ENCODE measurements around the gene GPRC5B.

Gene GPRC5B

GRCh38 chr16:19874851-19875546 lies 9.6 kb downstream of the GPRC5B start:
- H3K27me3 Mint-ChIP-seq, result peaks cover 9 to 45% of the 10 kb centered on the region in 2 donors
- no peak for ATAC-seq (replicated peaks)
- no peaks in the 10 kb centered on the region for H3K9me3 Mint-ChIP-seq
- H3K36me3 Mint-ChIP-seq (ENCODE audit: insufficient read depth), result no peaks in the 10 kb centered on the region
- no peak for DNase-seq
- no peak overlapping the region for H3K27ac Mint-ChIP-seq
- no peak overlapping the region for H3K4me3 Mint-ChIP-seq
- peaks cover 0 to 2% of the 10 kb centered on the region in 2 donors for H3K4me1 Mint-ChIP-seq (ENCODE audit: low read depth in 2 of 2)

- ATAC-seq (replicated peaks), result no peak
- Mint-ChIP-seq H3K27ac (no peak overlapping the region), H3K36me3 (ENCODE audit: insufficient read depth) (no peaks in the 10 kb centered on the region), H3K27me3 (peaks cover 9 to 38% of the 10 kb centered on the region in 2 donors), H3K4me1 (ENCODE audit: low read depth in 2 of 2) (peaks cover 0 to 2% of the 10 kb centered on the region in 2 donors), H3K9me3 (no peaks in the 10 kb centered on the region), H3K4me3 (no peak overlapping the region)
- DNase-seq, result no peak
Measured at GRCh38 chr16:19874026-19874425, 10.6 kb downstream of the GPRC5B start.

GRCh38 chr16:19872935-19873334 lies 11.7 kb downstream of the GPRC5B start:
- H3K27me3 Mint-ChIP-seq, result peaks cover 15 to 43% of the 10 kb centered on the region in 2 donors
- no peak for DNase-seq
- H3K4me1 Mint-ChIP-seq (ENCODE audit: low read depth in 2 of 2), result peaks cover 0 to 2% of the 10 kb centered on the region in 2 donors

GRCh38 chr16:19872179-19872863 lies 12.3 kb downstream of the GPRC5B start:
- no peak for DNase-seq

More at GRCh38 chr16:19872935-19873334, 11.7 kb downstream of the GPRC5B start:
- no peaks in the 10 kb centered on the region for H3K36me3 Mint-ChIP-seq (ENCODE audit: insufficient read depth)
- no peak for ATAC-seq (replicated peaks)
- no peak overlapping the region for H3K4me3 Mint-ChIP-seq
- no peaks in the 10 kb centered on the region for H3K9me3 Mint-ChIP-seq
- H3K27ac Mint-ChIP-seq, result no peak overlapping the region

GRCh38 chr16:19871721-19872120 lies 12.9 kb downstream of the GPRC5B start:
- H3K9me3 Mint-ChIP-seq, result no peaks in the 10 kb centered on the region
- H3K36me3 Mint-ChIP-seq (ENCODE audit: insufficient read depth), result no peaks in the 10 kb centered on the region
- H3K27ac Mint-ChIP-seq, result peak overlapping the region in 1 of 2 donors; percentile 47
- peaks cover 0 to 2% of the 10 kb centered on the region in 2 donors for H3K4me1 Mint-ChIP-seq (ENCODE audit: low read depth in 2 of 2)
- H3K27me3 Mint-ChIP-seq, result peaks cover 24 to 44% of the 10 kb centered on the region in 2 donors
- ATAC-seq (replicated peaks) (no peak), DNase-seq (no peak)
- H3K4me3 Mint-ChIP-seq, result no peak overlapping the region

More at GRCh38 chr16:19872179-19872863, 12.3 kb downstream of the GPRC5B start:
- H3K36me3 Mint-ChIP-seq (ENCODE audit: insufficient read depth), result no peaks in the 10 kb centered on the region
- H3K4me3 Mint-ChIP-seq, result no peak overlapping the region
- ATAC-seq (replicated peaks), result no peak
- H3K27me3 Mint-ChIP-seq, result peaks cover 18 to 44% of the 10 kb centered on the region in 2 donors
- peak overlapping the region in 1 of 2 donors; percentile 47 for H3K27ac Mint-ChIP-seq
- H3K9me3 Mint-ChIP-seq, result no peaks in the 10 kb centered on the region
- peaks cover 0 to 2% of the 10 kb centered on the region in 2 donors for H3K4me1 Mint-ChIP-seq (ENCODE audit: low read depth in 2 of 2)

GRCh38 chr16:19868421-19868820 lies 16.2 kb downstream of the GPRC5B start:
- Mint-ChIP-seq H3K27ac (peak overlapping the region in 1 of 2 donors; percentile 19), H3K36me3 (ENCODE audit: insufficient read depth) (no peaks in the 10 kb centered on the region), H3K9me3 (no peaks in the 10 kb centered on the region), H3K4me3 (no peak overlapping the region), H3K4me1 (ENCODE audit: low read depth in 2 of 2) (no peaks in the 10 kb centered on the region), H3K27me3 (peaks cover 17 to 22% of the 10 kb centered on the region in 2 donors)
- ATAC-seq (replicated peaks) (no peak), DNase-seq (no peak)

GRCh38 chr16:19864566-19864965 lies 20.1 kb downstream of the GPRC5B start:
- peaks cover 17 to 22% of the 10 kb centered on the region in 2 donors for H3K27me3 Mint-ChIP-seq
- ATAC-seq (replicated peaks) (no peak), DNase-seq (no peak)
- H3K9me3 Mint-ChIP-seq, result no peaks in the 10 kb centered on the region
- no peaks in the 10 kb centered on the region for H3K4me1 Mint-ChIP-seq (ENCODE audit: low read depth in 2 of 2)
- no peaks in the 10 kb centered on the region for H3K36me3 Mint-ChIP-seq (ENCODE audit: insufficient read depth)
- H3K4me3 Mint-ChIP-seq, result no peak overlapping the region
- no peak overlapping the region for H3K27ac Mint-ChIP-seq

GRCh38 chr16:19863990-19864389 lies 20.7 kb downstream of the GPRC5B start:
- DNase-seq, result no peak
- peaks cover 17 to 22% of the 10 kb centered on the region in 2 donors for H3K27me3 Mint-ChIP-seq
- H3K4me3 Mint-ChIP-seq, result no peak overlapping the region
- no peaks in the 10 kb centered on the region for H3K4me1 Mint-ChIP-seq (ENCODE audit: low read depth in 2 of 2)
- no peak for ATAC-seq (replicated peaks)
- no peaks in the 10 kb centered on the region for H3K9me3 Mint-ChIP-seq
- no peak overlapping the region for H3K27ac Mint-ChIP-seq
- no peaks in the 10 kb centered on the region for H3K36me3 Mint-ChIP-seq (ENCODE audit: insufficient read depth)

GRCh38 chr16:19861811-19862327 lies 22.8 kb downstream of the GPRC5B start:
- no peak for DNase-seq
- Mint-ChIP-seq H3K4me1 (ENCODE audit: low read depth in 2 of 2) (no peaks in the 10 kb centered on the region), H3K27me3 (peaks cover 2 to 3% of the 10 kb centered on the region in 2 donors), H3K27ac (no peak overlapping the region), H3K36me3 (ENCODE audit: insufficient read depth) (no peaks in the 10 kb centered on the region), H3K4me3 (no peak overlapping the region), H3K9me3 (no peaks in the 10 kb centered on the region)
- ATAC-seq (replicated peaks), result no peak

- no peaks in the 10 kb centered on the region for H3K36me3 Mint-ChIP-seq (ENCODE audit: insufficient read depth)
- no peaks in the 10 kb centered on the region for H3K9me3 Mint-ChIP-seq
- no peak overlapping the region for H3K4me3 Mint-ChIP-seq
- DNase-seq (no peak), ATAC-seq (replicated peaks) (no peak)
- H3K27ac Mint-ChIP-seq, result no peak overlapping the region
- no peaks in the 10 kb centered on the region for H3K4me1 Mint-ChIP-seq (ENCODE audit: low read depth in 2 of 2)
- H3K27me3 Mint-ChIP-seq, result peaks cover 0 to 3% of the 10 kb centered on the region in 2 donors
Measured at GRCh38 chr16:19861133-19861532, 23.5 kb downstream of the GPRC5B start.

- Mint-ChIP-seq H3K27me3 (peaks cover 0 to 7% of the 10 kb centered on the region in 2 donors), H3K4me3 (no peak overlapping the region), H3K4me1 (ENCODE audit: low read depth in 2 of 2) (no peaks in the 10 kb centered on the region), H3K27ac (no peak overlapping the region), H3K36me3 (ENCODE audit: insufficient read depth) (no peaks in the 10 kb centered on the region), H3K9me3 (no peaks in the 10 kb centered on the region)
- ATAC-seq (replicated peaks), result no peak
- DNase-seq, result no peak
Measured at GRCh38 chr16:19860166-19861041, 24.2 kb downstream of the GPRC5B start.

- no peak for ATAC-seq (replicated peaks)
- no peak for DNase-seq
- Mint-ChIP-seq H3K4me1 (ENCODE audit: low read depth in 2 of 2) (no peaks in the 10 kb centered on the region), H3K27me3 (peaks cover 0 to 7% of the 10 kb centered on the region in 2 donors), H3K4me3 (no peak overlapping the region), H3K27ac (no peak overlapping the region), H3K9me3 (no peaks in the 10 kb centered on the region), H3K36me3 (ENCODE audit: insufficient read depth) (no peaks in the 10 kb centered on the region)
Measured at GRCh38 chr16:19859603-19860002, 25.0 kb downstream of the GPRC5B start.

- no peaks in the 10 kb centered on the region for H3K9me3 Mint-ChIP-seq
- H3K4me3 Mint-ChIP-seq, result no peak overlapping the region
- no peaks in the 10 kb centered on the region for H3K36me3 Mint-ChIP-seq (ENCODE audit: insufficient read depth)
- peaks cover 0 to 7% of the 10 kb centered on the region in 2 donors for H3K27me3 Mint-ChIP-seq
- ATAC-seq (replicated peaks) (no peak), DNase-seq (no peak)
- no peak overlapping the region for H3K27ac Mint-ChIP-seq
- no peaks in the 10 kb centered on the region for H3K4me1 Mint-ChIP-seq (ENCODE audit: low read depth in 2 of 2)
Measured at GRCh38 chr16:19859166-19859565, 25.5 kb downstream of the GPRC5B start.

All from effector memory CD8-positive, alpha-beta T cell (primary cell).